ENCODE data around the gene CREB3. TPM values are rescaled to one million over a fixed set of nuclear protein-coding genes. Genes with fewer than 3 reads are reported as not detected.

Gene CREB3, protein sequence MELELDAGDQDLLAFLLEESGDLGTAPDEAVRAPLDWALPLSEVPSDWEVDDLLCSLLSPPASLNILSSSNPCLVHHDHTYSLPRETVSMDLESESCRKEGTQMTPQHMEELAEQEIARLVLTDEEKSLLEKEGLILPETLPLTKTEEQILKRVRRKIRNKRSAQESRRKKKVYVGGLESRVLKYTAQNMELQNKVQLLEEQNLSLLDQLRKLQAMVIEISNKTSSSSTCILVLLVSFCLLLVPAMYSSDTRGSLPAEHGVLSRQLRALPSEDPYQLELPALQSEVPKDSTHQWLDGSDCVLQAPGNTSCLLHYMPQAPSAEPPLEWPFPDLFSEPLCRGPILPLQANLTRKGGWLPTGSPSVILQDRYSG
- 27.6 and 29.1 TPM in 2 replicates for total RNA-seq (2021)
- Bru-seq, nascent RNA = percentile 59 among the genes with signal in this experiment
- percentile 56 among the genes with signal in this experiment for BruChase-seq, experiment 1, labeled RNA remaining after a 2-hour chase
- BruChase-seq, experiment 2, labeled RNA remaining after a 6-hour chase = percentile 70 among the genes with signal in this experiment
- long read RNA-seq, transcript CREB3-201 (9 exons, 1,832 nt) = major isoform, 65 of 72 reads
- long read RNA-seq, partial matches to known transcripts = 3 of 72 reads
- long read RNA-seq, other reads (novel, unspliced or antisense) = 4 of 72 reads

GRCh38 chr9:35732185-35732799 is at the start of gene CREB3, which contains the start of gene TLN1:
Gene CREB3 (plus strand): TSS chr9:35732666. CDS start chr9:35732773, 107 bp downstream.
Gene TLN1 (minus strand): TSS chr9:35732195. CDS start chr9:35725694, 6,501 bp downstream.
- no TSS peak for BruUV-seq (replicated peaks)
- CTCF ChIA-PET = interaction anchor here (0.5 to 1.0 kb wide), 5 partner anchors 12 to 121 kb away, joined by 3 to 7 read pairs (median 3); no protein-coding TSS in a partner anchor
- intact Hi-C loops (cut with micrococcal nuclease; ENCODE audit: unreplicated experiment) = loop anchor here (5.0 to 10.0 kb wide), 2 partner anchors 75 to 83 kb away; partner anchors contain the start of genes CCDC107, HINT2, RMRP and SPAG8

DNA sequence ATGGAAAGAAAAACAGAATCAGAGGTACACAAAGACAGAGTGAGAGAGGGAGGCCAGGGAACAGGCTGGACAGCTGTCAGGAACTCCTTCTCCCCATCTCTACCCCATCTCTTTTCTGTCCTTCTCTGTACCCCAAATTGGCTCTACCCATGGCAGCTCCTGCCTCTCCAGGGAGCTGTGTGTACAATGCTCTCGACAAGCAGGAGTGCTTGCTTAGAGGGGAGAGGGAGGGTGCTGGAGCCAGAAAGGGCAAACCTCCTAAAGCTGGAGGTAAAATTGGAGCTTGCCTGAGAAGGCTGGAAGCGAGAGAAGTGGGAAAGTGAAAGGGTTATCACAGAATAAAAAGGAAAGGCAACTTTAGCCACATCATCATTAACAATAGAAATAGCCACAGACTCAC is 49.1 kb upstream of the CREB3 start:
- H3K36me3 ChIP-seq (ENCODE audit: insufficient read depth, low read length, poor library complexity, severe bottlenecking) = peaks cover 5% of the 10 kb centered on the region
- POLR2A ChIA-PET (ENCODE audit: low non-redundant PET) = no interaction called here

More at GRCh38 chr9:35732185-35732799, at the start of gene CREB3, which contains the start of gene TLN1:
- TF ChIP-seq EZH2 (IDR thresholded peaks at IDR 0.05; ENCODE audit: borderline replicate concordance, low read depth, low read length, poor library complexity, severe bottlenecking) (no peak), CTCF (conservative IDR thresholded peaks at IDR 0.05; ENCODE audit: low read depth, low read length) (peak; percentile 47)
- Histone ChIP-seq H3K4me1 (ENCODE audit: insufficient read depth, low read length, poor library complexity, severe bottlenecking) (peaks cover 21% of the 10 kb centered on the region), H3K36me3 (ENCODE audit: insufficient read depth, low read length, poor library complexity, severe bottlenecking) (peaks cover 26% of the 10 kb centered on the region), H3K27me3 (replicated peaks; ENCODE audit: insufficient read depth, low read depth, low read length, poor library complexity) (no peaks in the 10 kb centered on the region), H3K27ac (ENCODE audit: low read depth, low read length, poor library complexity, severe bottlenecking) (peak within 1 kb of the TSS; percentile 87), H3K9me3 (ENCODE audit: low read depth, low read length, poor library complexity, severe bottlenecking) (no peaks in the 10 kb centered on the region), H3K4me3 (ENCODE audit: low read depth, low read length, poor library complexity, severe bottlenecking) (peak within 1 kb of the TSS; percentile 90)
- POLR2A ChIA-PET (ENCODE audit: low non-redundant PET) = interaction anchor here (0.7 to 1.1 kb wide), 3 partner anchors 16 to 286 kb away, joined by 3 to 6 read pairs (median 5); partner anchors contain the start of genes GBA2 and RGP1
- peak; percentile 99 for DNase-seq (ENCODE audit: low spot score)

More for the DNA sequence above, 49.1 kb upstream of the CREB3 start:
- DNase-seq (ENCODE audit: low spot score) = no peak
- H3K9me3 ChIP-seq (ENCODE audit: low read depth, low read length, poor library complexity, severe bottlenecking) = no peaks in the 10 kb centered on the region
- no TSS peak for BruUV-seq (replicated peaks)
- H3K4me1 ChIP-seq (ENCODE audit: insufficient read depth, low read length, poor library complexity, severe bottlenecking) = peaks cover 4% of the 10 kb centered on the region
- TF ChIP-seq EZH2 (IDR thresholded peaks at IDR 0.05; ENCODE audit: borderline replicate concordance, low read depth, low read length, poor library complexity, severe bottlenecking) = no peak
- no peak for TF ChIP-seq CTCF (conservative IDR thresholded peaks at IDR 0.05; ENCODE audit: low read depth, low read length)
- intact Hi-C loops (cut with micrococcal nuclease; ENCODE audit: unreplicated experiment) = no loop called here
- CTCF ChIA-PET = no interaction called here
- no peak overlapping the region for H3K27ac ChIP-seq (ENCODE audit: low read depth, low read length, poor library complexity, severe bottlenecking)
- no peaks in the 10 kb centered on the region for H3K27me3 ChIP-seq (replicated peaks; ENCODE audit: insufficient read depth, low read depth, low read length, poor library complexity)
- no peak overlapping the region for H3K4me3 ChIP-seq (ENCODE audit: low read depth, low read length, poor library complexity, severe bottlenecking)
